Measurements from ENCODE around the gene ITPK1.
A peak's percentile ranks its signal among the peaks of the same experiment; 100 is the strongest.
"Not testable (repeated sequence)": the region's sequence is repeated elsewhere in the genome, so short reads cannot be mapped to it uniquely, and the experiment has no call there.

Gene ITPK1

GRCh38 chr14:93128725-93129459 is 13.2 kb upstream of the ITPK1 start:
- DNase-seq = no peak

DNA sequence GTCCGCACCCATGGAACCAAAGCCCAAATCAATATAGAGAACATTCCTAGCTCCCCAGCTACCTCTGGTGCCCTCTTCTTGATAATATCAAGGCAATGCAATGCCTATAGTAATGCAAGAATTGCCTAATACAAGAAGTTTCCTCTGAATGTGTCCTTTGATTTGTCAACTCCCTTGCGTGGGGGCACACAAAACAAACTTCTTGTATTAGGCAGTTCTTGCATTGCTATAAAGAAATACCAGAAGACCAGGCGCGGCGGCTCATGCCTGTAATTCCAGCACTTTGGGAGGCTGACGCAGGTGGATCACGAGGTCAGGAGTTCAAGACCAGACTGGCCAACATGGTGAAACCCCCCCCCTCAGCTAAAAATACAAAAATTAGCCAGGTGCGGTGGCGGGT is 10.4 kb upstream of the ITPK1 start:
- no peak for DNase-seq

DNA sequence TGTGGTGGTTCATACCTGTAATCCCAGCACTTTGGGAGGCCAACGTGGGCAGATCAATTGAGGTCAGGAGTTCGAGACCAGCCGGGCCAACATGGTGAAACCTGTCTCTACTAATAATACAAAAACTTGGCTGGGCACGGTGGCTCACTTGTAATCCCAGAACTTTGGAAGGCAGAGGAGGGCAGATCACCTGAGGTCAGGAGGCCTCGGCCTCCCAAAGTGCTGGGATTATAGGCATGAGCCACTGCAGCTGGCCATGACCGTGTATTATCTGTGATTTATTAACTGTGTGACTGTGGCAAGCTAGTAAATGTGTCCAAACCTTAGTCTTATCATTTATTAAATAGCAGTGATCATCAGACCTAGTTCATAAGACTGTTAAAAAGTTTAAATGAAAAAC is 7.1 kb upstream of the ITPK1 start:
- DNase-seq = no peak

GRCh38 chr14:93121030-93121834 is 5.5 kb upstream of the ITPK1 start:
- DNase-seq = no peak

DNA sequence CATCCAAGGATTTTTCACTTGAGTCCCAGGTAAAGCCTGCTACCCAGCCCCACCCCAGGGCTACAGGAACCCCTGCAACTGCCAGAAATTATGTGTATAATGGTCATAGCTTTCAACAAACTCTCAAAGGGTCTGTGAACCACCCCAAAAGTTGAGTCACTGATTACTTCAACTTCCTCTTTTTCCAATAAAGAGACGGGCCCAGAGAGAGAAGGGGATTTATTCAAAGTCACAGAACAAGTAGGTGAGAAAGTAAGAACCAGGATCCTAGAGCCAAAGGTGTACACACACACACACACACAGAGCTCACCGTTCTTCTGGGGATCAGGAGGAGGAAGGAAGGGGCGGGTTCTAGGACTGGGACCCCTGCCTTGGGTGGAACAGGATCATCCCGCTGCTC is 4.8 kb upstream of the ITPK1 start:
- DNase-seq = no peak

DNA sequence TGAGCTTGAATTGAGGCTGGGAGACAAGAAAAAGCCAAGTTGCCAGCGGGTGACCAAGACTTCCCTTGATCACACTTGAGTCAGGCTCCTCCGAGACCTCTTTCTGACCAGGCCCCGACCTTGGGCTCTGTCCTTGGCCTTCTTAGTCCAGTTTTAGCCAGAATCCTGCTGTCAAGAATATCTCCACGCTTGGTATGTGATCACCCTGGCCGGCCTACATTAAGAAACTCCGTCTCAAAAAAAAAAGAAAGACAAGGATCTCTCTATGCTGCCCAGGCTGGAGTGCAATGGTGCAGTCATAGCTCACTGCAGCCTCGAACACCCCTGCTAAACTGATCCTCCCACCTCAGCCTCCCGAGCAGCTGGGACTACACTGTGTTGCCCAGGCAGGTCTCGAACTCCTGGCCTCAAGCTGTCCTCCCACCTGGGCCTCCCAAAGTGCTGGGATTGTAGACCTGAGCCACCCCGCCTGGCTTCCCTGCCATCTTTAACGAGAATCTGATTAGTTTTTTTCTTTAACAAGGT is 1.0 kb upstream of the ITPK1 start:
- DNase-seq = no peak

DNA sequence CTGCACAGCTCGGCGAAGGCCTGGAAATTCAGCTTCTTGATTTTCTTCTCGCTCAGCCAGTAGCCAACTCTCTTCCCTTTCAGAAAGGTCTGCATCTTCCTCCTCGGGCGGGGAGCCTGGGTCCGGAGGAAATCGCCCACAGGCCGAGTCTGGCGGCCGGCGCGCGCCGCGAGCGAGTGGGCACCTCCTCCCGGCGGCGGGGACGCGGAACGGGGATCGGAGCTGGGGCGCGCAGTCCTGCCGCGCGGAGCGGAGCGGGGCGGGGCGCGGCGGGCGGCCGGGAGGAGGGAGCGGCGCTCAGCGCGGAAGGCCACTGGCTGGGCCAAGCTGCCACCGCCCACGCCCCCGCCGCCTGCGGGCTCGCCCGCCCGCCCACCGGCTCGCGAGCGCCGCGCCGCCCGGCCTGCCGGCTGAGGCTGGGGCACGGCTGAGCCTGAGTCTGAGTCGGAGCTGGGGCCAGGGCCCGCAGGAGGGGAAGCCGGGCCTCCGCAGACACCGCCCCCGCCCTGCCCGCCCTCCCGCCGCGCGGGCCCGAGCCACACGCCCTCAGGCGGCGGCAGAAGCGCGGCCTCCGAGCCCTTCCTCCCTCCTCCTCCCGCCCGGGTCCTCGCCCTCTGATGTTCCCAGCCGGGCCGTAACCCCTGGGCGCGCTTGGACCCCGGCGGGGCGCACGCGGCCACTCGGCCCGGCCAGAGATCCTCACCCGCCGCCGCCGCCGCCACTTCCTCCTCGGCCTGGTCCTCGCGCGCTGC is 480 bp downstream of the ITPK1 start:
- peak; percentile 59 to 93 for DNase-seq

- DNase-seq = peak in 1 of 2 experiments; percentile 46
These were observed 1.0 kb downstream of the ITPK1 start for GRCh38 chr14:93114713-93115068.

DNA sequence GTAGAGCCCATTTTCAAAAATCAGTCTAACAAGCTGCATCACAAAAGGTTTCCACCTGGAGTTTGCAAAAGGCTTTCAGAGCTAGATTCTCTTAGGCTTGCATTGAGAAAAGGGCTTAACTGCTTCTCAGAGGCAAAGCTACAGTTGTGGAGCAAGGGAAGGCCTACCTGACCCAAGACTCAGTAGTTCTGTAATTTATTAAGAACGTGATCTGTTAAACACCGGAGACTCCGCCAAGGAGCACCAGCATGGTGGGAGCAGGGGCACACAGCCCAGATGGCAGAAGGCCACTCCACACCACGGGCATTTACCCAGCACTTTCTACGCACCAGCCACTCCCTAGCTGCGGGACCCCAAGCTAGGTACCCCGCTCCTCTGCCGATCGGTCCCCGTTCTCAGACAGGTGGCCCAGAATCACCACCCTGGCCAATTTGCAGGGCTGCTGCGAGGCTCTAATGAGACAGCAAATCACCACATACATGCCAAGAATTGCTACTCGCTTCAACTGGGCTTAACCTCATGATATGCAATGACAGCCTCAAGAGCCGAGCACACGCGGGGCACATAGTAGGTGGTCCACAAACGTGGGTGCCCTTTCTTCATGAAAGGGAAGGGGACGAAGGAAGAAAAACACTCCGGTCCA is 1.5 kb downstream of the ITPK1 start:
- peak; percentile 11 to 46 for DNase-seq

DNA sequence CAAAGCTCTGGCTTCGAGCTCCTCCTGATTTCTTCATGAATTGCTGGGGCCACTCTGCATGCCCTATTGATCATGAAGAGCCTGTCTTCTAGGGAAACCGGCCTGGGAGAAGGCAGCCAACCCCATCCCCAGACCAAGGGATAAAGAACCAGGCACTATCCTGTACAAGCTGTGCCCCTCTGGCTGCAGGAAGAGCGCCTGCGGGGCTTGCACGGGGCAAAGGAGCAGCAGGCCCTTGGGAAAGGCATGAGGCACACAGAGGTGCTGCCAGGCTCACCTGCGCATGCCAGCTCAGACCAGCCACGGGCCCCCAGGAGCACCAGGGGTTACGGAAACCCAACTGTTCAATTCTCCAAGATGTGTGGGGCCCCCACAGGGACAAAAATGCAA is 2.1 kb downstream of the ITPK1 start:
- DNase-seq = peak in 1 of 2 experiments; percentile 40

DNA sequence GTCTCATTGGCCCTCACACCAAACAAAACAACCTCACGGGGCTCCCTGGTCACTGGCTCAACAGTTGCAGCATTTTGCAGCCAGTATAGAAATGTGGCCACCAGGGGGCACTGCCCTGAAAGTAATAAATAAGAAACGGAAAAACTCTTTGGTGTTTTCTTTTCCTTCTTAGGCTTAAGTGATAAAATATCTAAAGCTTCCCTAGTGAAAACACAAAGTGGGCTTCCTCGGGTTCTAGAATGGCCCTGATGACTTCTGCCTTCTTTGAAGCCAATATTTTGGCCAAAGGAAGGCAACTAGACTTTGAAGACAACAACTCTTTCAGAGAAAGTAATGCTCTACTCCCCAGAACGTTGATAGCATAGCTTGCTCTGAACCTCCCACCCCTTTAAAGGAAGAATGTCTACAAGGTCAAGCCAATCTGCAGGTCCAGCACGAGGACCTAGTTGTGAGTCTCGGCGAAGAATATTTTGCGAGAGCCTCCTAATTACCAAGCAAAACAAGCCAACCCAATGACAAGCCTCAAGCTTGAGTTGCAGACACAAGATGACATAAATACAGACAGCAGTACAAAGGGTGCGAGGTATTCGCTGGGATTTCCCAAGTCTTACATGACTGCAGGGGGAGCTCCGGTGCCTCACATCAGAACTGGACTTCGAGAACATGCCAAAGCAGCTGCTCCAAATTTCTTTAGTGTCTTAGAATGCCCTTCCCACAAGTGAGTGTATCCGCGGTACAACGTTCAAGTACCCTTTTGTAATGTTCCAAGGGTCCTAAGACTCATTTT is 2.6 kb downstream of the ITPK1 start:
- DNase-seq = peak; percentile 65 to 90

- DNase-seq = not testable (repeated sequence)
These were observed 4.2 kb downstream of the ITPK1 start for GRCh38 chr14:93111541-93111940.

- DNase-seq = no peak
These were observed 4.8 kb downstream of the ITPK1 start for GRCh38 chr14:93110856-93111419.

DNA sequence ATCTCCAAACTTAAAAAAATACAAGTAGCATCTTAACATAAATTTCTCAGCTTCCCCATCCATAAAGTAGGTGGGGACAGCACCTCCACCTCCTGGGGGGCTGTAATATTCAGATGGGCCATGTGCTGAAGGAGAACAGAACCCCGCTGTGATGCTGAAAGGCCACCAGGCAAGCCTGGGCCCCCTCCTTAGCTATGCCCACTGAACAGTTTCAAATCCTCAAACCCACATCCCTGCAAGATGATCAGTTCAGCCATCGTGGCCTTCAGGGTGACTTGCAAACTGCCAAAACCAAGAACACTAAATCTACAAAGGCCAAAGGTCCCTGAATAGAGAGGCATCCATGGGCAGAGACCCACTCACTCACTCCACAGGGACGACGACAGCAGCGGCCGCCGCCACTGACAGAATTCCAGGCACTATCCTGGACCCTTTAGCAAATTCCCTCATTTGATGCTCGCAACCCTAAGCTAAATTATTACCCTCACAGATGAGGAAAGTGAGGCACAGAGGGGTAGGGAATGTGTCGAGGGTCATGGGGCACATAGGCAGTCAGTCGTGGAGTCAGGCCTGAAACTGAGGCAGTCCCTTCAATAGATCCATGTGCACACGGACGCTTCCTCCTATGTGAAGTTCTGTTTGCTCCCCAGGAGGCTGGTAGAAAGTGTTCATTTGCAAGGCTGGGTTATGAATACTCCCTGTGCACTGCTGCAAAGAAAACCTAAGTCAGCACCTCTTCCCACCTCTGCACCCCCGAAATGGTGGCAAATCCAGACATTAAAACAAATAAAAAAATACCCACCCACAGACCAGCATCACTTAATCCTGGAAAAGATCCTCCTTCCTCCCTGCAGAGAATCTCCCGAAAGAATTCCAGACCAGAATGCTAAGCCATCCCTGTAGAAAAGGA is 5.9 kb downstream of the ITPK1 start:
- no peak for DNase-seq

DNA sequence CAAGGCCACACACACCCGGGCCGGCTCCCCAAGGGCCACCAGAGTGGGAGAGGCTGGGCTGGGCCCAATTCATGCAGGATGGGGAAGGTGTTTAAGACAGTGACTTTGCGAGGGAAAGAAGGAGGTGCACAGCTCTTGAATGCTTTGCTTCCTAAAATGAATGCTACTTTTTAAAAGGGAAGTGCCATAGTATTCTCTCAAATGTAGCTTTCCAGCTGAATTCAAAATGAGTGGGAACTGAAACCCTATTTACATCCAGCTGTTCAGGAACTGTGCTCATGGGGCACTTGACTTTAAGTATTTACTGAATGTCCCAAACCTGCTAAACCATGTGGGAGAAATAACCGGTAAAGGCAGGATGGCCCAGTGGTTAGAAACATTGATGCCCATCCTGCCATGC is 7.6 kb downstream of the ITPK1 start:
- no peak for DNase-seq

DNA sequence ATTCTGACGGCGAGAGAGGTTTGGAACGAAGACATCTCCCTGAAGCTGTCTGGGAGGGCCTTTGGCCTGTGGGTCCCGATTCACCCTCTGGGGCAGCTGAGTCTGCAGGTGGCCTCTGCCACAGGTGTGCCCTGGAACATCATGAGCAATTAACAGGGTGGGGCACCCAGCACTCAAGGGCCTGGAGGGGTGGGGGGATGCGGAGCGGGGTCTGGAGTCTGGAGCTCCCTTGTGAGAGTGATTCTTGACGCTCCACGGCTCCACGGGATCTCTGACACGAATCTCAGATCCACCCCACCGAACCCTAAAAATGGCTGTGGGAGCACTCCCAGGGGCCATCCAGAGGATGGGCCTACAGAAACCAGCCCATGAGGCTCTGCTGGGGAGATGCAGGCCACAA is 8.3 kb downstream of the ITPK1 start:
- no peak for DNase-seq

GRCh38 chr14:93106541-93107156 is 9.1 kb downstream of the ITPK1 start:
- no peak for DNase-seq

- not testable (repeated sequence) for DNase-seq
These were observed 9.9 kb downstream of the ITPK1 start for GRCh38 chr14:93105856-93106255.

DNA sequence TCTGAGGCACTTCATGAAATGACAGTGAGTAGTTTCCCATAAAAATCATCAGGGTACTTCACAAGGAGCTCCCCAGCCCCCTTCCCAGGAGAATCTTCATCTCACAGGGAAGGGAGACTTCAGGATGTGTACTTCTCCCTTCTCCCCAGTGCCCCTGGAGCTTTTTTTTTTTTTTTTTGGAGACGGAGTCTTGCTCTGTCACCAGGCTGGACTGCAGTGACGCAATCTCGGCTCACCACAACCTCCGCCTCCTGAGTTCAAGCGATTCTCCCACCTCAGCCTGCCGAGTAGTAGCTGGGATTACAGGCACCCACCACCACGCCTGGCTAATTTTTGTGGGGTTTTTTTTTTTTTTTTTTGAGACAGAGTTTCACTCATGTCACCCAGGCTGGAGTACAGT is 10.4 kb downstream of the ITPK1 start:
- no peak for DNase-seq

GRCh38 chr14:93104961-93105360 is 10.8 kb downstream of the ITPK1 start:
- DNase-seq = peak in 1 of 2 experiments; percentile 9

Measured in NCI-H526 (cell line).